GM18519 (cell line): ENCODE data around the gene RASSF1.
"Not testable (repeated sequence)": the region's sequence is repeated elsewhere in the genome, so short reads cannot be mapped to it uniquely, and the experiment has no call there.

Source experiments
- ATAC-seq: cut with Tn5 transposase; IDR thresholded peaks from one replicate; pipeline ENCODE4 v1.9.1; 2021; ENCODE audit warnings: mild to moderate bottlenecking, moderate library complexity; ENCODE audit not compliant: unreplicated experiment, low FRiP score

RASSF1 gene

DNA sequence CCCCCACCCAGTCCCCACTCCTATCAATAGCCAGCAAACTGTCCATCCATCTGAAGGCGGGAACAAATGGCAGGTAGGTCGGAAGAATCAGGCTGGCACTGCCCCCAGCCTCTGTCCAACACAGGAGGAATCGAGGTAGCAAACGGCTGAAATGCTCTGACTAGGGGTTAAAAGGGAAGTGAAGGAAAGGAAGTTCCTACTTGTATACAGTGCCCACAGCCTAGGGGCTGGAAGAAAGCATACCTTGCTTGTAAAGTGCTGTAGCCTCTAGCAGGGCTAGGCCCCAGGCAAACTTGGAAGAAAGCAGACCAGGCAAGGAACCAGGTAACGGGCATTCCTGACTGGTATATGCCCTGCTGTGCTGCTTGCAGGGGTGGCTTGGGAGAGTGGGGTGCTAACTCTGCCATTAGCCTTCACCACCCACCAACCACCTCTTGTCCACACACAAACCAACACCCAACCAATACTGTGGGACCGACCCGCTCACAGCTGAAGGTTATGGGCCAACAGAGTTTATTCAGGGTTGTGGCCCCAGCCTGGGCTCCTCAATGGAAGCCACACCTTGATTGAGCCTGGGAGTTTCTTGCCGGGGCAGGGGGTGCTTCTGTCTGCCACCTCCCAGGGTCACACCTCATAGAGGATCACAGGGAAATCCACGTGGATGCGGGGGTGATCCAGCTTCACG is 15.0 kb downstream of the RASSF1 start:
- no peak for ATAC-seq

DNA sequence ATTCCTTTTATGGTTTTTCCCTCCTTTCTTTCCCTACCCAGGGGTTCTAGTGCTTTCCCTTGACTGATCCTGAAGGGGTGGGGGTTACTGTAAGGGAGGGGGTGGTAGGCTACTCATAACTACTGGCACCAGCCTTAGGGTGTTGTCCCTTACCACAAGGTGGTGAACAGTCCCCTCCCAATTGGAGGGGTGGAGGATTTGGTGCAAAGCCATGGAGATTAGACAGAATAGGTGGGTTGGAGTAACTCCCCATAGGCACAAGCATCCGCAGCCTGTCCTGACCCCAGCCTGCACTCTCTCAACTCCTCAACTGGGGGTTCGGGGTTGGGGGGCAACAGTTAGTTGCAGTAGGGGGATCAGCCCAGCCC is 15.5 kb downstream of the RASSF1 start:
- ATAC-seq = no peak

DNA sequence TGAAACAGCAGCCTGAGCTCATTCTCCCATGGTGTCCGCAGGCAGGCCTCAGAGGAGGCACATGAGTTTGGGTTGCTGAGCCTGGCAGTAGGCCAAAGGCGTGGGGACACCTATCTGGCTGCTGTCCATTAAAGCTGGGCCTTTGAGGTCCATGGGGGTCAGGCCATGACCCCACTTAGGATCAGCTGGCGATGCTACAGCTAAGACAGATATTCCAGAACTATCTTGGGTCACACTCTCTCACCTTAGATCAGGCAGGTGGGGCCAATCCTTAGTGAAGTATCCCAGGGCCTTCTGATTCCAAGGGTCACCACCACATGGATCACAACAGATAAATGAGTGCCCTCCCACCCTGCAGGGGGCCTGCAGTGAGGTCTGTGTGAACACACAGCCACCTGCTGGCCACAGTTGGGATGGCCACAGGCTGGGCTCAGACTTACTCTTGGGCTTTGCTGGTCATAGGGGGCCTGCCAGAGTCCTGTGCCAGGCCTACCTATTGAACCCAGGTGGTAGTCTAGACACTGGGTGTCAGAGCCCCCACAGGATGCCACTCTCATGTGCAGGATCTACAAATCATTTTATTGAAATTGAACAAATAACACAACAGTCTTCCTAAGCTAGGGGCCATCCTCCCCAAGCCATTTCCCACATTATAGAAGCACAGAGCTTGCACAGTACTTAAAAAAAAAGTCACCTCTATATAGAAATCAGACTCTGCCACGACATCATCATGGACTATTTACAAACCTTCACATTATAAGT is 16.1 kb downstream of the RASSF1 start:
- no peak for ATAC-seq

DNA sequence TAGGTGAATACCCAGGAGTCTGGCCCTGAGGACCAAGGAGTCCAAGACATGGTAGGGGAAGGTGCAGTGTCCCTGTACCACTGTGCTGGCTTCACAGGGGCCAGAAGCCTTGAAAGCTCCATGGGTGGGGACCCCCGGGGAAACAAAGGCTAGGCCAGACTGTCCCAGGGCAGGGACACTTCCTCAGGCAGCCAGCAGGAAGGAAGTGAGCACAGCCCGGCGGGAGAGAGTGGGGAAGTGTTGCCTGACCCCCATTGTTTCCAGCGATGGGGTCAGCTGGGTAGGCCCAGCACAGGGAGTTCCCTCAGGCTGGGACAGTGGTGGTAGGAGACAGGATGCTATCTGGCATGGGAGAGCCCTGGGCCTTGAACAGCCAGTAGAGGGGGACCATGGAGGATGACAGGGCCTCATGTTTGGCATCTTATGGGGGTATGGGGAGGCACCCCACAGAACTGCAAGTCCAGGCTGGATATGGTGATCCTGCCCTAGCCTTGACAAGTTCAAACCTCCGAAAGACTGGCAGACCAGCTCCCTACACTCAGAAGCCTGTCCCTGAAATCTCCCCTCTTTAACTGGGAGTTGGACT is 16.9 kb downstream of the RASSF1 start:
- no peak for ATAC-seq

DNA sequence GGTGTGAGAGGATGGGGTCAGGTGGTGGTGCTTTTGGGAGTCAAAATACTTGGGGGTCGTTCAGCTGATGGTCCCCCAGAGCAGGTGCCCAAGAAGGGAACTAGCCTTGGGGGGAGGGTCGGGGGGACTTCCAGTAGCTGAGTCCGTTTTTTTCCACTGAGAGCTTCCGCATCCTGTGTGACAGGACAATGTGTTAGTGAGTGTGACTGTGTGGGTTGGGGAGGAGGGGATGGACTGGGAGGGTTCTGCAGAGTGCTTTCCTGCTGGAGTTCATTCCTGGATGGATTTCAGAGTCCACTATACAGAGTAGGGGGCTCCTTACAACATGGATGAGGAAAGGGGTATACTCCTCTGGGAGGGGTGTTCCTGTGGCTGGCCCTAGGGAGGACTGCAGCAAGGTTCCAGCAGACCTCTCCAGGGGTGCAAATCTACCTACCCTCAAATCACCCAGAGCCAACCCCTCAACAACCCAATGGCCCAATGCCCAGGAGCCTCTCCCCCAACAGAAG is 17.5 kb downstream of the RASSF1 start:
- no peak for ATAC-seq

DNA sequence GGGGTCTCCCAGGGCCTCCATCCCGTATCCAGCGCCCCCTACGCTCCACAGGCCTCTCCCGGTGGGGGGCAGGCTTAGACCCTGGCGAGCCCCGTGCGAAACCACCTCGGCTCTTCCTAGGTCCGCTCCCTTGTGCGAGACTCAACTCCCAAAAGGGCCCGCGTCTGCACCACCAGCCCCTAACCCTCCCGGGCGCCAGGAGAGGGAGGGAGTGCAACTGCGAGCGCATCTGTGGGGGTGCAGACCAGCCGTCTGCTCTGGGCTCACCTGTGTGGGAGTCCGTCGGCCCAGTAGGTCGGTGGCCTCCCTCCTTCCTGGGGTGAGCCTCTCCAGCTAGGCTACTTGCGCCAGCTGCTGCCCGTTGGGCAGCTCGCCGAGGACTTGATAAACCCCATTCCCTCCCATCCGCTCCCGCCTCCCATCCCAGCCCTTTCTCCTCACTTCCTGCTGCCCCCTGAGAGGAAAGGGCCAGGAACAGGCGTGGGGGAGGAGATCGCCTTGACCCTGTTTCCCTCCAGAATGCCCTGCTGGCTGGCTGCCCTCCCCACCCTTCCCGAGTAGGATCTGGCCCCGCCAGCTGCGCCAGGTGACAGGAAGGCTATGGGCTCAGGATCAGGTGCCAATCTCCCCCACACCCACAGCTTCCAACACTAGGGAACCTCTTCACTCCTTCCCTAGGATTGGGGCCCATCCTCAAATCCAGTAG is 18.1 kb downstream of the RASSF1 start, which contains the start of gene HYAL2:
TSS of gene HYAL2 (minus strand) at position 360 of the 706 bp plus-strand sequence. CDS start 2,256 bp downstream, outside the sequence.
- no peak for ATAC-seq

DNA sequence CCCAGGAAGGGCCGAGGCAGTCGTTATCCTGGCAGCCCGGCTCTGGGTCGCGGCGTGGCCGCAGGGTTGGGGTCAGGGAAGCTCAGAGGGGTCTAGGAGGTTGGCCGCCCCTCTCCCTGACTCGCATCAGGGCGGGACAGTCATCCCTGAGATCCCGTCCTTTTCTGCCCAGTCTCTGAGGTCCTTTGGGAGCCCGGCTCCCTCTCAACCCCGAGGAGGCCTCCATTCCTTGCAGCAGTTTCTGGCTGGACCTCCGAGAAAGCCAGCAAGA is 18.6 kb downstream of the RASSF1 start:
- no peak for ATAC-seq

DNA sequence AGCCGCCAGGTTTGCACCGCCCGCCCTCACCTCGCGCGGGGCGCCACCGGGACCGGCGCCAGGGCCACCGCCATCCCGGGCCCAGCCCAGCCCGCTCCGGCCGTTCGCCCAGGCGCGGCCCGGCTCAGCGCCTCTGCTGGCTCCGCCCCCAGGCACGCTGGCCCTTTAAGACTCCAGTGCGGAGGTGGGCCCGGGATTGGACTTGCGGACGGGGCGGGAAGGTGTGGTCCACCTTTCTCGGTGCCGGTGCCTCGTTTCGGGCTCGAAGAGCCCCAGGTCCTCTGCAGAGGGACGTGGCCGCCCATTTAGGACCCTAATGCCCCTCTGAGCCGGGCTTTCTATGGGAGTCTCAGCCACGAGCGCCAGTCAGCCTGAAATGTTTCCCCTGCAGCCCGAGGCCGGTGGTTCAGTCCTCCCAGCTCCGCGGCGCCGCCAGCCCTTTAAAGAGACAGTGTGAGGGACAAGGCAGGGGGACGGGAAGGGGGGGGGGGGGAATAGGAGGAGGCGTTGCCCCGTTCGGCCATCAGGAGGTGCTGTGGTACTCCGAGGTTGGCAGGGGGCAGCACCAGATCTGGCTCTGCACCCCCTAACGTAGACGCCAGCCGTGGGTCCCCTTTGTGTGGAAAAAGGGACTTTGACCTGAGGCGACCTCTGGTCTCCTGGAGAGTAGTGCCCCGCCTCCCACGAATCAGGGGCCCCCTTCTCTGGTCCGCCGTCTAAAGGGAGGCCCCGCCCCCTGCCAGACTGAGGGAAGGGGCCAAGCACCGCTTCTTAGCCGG is 19.1 kb downstream of the RASSF1 start:
- ATAC-seq = no peak

DNA sequence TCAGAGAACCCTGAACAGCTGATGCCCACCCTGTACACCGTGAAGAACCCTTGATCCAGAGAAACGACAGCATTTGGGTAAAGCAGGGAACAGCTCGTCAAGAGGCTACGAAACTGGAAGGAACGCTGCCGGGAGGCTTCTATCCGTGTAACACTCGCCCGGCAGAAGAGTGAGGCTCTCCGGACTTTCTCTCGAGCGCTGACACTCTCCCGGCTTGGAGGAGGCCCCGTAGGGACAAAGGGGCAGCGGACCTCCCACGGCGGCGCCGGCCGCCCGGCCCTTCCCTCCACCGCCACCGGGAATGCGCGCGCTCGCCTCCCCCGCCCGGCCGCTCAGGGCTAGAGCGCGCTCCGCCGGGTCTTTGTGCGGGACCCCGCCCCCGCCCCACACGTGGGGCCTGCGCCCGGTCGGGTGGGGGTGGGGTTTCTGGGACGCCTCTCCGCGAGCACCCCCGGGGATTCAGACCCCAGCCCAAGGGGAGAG is 19.7 kb downstream of the RASSF1 start:
- no peak for ATAC-seq

DNA sequence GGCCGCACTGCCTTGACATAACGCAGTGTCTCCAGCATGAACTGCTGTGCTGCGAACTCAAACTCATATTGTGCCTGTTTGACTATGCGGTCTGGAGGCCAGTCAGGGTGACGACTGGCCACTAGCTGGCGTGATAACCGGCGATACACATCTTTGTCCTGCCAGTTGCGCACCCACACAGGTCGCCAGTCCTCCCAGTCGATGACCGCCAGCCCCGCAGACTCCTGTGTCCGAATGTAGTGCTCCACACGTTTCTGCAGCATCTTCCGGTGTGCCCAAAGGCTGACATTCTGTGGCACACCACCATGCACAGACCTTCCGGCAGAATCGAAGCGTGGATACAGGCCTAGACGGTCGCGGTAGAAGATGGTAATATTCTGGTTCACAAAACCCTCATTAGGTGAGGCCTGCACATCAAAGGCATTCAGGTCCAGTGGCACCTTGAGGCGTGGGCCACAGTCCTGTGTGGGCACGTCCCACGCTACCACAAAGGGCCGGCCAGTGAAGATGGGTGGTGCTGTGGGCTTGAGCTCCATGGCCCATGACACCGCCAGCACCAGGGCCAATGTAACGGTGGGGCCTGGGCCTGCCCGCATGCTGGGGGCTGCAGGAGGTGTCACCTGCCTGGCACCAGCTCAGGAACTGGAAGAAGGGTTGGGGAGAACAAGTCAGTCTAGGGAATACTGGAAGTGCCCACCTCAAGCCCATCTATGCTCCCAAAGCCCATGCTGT is 20.6 kb downstream of the RASSF1 start:
- ATAC-seq = no peak

DNA sequence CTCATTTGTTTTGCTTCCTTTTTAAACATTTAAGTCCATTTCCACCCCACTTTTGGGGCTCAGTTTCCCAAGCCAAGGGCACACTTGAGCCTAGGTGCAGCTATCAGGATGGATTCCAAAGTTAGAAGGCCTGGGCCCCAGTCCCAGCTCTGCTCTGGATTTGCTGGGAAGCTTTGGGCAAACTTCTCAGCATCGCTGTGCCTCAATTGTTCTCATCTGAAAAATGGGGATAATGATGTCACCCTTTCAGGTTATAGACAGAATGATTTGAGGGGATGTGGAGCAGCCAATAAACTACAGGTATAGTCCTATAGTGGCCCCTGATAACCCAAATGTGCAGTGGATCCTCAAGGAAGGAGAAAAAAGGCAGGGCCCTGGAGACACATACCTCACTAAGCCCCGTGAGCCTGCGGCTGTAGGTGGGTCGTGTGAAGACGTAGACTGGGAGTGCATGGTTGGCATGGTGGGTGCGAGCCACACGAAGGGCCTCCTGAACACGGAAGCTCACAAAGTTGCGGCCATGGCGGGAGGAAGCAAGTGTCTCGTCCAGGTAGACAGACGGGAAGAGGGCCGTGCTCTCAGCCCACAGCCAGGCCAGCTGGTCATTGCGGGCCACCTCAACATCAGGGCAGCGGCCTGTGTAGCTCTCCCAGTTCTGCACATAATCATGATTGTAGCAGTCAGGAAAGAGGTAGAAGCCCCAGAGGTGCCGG is 21.3 kb downstream of the RASSF1 start:
- no peak for ATAC-seq

DNA sequence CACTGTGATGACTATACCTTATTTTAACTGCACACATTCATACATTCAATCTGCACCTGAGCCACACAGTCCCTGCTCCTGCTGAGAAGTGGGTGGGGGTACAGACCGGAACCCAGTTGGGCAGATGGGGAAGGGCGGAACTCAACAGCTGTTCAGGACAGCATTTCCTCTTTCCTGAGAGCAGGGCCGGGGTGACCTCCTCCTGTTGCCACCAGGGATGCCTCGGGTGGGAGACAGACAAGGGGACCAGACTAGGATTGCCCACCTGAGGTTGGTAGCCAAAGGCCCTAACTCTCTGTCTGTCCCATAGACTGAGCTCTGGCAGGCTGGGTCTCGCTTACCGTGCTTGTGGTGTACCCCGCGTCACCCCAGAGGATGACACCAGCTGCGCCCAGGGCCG is 22.0 kb downstream of the RASSF1 start:
- ATAC-seq = no peak

DNA sequence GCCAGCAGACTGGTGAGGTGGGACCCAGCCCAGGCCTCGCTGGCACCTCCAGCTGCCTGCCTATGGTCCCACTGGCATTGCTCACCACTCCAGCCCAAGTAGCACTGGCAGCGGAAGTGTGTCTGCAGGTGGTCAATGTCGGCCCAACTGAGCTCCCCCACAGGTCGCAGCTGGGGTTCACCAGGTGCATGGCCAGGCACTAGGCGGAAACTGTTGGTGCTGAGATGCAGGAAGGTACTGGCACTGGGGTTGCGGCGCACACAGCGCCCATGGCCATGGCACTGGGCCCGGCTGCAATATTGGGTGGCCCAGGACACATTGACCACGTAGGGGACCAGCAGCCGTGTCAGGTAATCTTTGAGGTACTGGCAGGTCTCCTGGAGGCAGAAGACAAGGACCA is 22.5 kb downstream of the RASSF1 start:
- no peak for ATAC-seq

DNA sequence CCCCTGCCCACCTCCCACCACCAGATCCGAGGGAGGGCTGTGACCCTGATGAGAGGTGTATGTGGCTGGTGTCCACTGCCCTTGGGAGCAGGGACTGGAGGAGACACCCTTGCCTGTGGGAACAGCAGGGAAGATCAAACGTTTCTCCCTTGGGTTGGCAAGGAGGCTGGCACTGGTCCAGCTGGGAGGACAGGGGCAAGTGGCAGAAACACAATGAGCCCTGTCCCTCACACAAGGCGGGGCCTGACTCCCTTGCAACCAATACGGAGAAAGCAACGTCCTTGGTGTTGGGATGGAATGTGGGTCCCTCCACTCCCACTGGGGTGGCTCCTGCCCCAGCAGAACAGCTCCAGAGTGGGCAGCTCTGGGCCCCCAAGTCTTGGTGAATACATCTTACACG is 23.3 kb downstream of the RASSF1 start:
- ATAC-seq = no peak

DNA sequence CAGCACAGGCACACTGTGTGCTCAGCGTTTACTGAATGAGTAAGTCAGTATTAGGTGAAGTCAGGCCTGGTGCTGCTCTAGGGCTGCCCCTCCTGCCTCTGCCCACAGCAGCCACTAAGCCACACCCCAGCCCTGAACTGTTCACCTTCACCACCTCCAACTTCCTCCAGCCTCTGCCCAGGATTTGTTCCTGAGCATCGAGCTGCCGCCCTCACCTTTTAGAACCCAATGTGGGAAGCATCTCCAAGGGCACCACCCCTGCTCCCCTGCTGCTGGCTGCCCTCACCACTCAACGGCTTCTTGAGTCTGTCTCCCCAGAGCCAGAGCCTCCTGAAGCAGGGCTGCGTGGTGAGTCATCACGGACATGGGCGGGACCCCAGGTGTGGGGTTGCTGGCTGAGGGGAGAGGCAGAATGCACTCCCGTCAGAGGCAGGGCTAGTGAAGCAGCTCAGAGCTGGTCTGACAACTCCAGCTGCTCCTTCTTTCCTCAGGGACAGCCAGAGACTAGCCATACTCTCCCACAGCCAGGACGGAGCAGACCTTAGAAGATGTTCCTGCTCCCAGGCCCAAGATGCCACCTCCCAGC is 23.9 kb downstream of the RASSF1 start:
- no peak for ATAC-seq

DNA sequence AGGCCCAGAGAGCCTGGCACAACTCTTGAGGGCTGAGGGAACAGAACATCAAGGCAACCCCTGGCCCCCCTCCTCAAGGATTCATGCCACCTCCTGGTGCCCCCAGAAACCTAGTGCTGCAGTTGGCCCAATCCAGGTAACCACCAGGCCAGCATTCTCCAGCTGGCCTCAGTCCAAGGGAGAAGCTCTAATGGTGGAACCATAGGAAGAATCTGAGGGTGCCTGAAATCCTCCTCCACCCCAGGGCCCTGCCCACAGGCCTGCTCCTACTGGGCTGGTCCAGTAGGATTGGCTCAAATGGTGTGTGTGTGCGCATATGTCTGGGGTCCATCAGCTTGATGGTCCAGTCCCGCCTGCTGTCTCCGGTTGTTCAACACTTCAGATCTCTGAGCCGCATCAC is 25.8 kb downstream of the RASSF1 start:
- no peak for ATAC-seq

DNA sequence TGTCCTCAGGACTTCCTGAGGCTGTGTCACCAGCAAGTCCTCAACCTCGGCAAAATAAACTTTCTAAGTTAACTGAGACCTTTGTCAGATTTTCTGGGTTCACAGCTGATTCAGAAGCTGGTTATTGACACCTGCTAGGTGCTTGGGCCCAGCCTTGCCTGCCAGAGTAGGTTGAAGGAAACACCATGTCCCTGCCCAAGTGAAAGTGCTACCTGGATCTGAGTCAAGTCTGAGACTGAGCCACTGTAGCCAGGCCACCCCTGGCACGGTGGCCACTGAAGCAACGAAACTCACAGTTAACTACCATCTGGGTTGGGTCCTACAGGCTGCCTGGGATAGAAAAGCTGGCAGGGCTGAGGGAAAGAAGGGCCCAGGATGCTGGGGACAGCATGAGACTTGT is 26.3 kb downstream of the RASSF1 start:
- ATAC-seq = no peak

DNA sequence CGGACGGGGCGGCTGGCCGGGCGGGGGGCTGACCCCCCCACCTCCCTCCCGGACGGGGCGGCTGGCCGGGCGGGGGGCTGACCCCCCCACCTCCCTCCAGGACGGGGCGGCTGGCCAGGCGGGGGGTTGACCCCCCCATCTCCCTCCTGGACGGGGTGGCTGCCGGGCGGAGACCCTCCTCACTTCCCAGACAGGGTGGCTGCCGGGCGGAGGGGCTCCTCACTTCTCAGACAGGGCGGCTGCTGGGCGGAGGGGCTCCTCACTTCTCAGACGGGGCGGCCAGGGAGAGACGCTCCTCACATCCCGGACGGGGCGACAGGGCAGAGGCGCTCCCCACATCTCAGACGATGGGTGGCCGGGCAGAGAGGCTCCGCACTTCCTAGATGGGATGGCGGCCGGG is 28.6 kb downstream of the RASSF1 start:
- not testable (repeated sequence) for ATAC-seq

DNA sequence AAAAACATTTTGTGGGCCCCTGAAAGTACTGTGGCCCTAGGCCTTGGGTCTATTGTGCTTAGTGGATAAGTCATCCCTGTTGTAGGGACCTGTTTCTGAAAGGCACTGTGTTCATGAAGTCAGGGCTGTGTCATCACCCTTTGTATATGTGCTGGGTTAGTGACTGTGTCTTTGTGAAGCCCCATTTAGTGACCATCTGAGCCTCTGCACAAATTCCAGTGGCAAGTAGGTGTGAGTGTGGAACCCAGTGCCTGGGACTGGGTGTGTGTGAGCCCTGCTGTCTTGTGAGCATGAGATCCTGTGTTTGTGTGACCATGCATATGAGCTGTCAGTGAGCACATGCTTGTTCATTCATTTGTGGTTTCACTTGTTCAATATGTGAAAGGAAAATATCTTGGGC is 36.0 kb downstream of the RASSF1 start:
- no peak for ATAC-seq
